Islet precursor cell (in vitro differentiated cells): ENCODE results near the gene TBC1D1.
A peak's percentile ranks its signal among the peaks of the same experiment; 100 is the strongest.

Source experiments
- DNase-seq: peaks from one replicate; pipeline ENCODE4 v3.0.0-alpha.2; 2018

Gene TBC1D1

DNA sequence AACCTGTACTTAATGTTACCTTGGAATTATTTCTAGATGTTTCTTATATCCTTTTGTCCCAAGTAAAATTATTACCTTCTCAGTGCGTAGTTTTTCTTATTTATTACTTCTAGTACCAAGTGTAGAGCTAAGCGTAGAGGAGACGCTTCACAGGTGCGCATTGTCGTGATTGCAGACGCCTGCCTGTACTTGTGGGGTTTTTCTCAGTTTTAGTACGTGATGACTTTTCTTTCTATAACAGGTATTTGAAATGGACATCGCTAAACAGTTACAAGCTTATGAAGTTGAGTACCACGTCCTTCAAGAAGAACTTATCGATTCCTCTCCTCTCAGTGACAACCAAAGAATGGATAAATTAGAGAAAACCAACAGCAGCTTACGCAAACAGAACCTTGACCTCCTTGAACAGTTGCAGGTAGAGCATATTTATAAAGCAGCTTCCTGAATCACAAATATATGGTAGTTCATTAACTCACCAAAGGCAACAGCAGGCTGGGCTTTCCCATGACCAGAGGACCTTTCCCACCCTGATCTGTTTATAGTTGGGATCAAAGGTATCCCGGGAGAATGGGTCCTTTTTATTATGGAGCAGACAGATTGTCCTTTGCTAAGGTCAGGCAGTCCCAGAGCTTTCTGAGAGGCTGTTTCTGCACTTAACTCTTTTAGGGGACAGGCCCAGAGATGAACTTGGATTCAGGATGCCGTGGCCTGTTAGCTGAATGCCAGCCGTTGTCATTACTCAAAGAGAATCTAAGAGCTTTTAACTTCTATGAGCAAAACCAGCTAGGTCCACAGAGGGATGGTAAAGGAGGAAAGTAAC, 242.2 kb downstream of the TBC1D1 start:
- peak; percentile 35 for DNase-seq

DNA sequence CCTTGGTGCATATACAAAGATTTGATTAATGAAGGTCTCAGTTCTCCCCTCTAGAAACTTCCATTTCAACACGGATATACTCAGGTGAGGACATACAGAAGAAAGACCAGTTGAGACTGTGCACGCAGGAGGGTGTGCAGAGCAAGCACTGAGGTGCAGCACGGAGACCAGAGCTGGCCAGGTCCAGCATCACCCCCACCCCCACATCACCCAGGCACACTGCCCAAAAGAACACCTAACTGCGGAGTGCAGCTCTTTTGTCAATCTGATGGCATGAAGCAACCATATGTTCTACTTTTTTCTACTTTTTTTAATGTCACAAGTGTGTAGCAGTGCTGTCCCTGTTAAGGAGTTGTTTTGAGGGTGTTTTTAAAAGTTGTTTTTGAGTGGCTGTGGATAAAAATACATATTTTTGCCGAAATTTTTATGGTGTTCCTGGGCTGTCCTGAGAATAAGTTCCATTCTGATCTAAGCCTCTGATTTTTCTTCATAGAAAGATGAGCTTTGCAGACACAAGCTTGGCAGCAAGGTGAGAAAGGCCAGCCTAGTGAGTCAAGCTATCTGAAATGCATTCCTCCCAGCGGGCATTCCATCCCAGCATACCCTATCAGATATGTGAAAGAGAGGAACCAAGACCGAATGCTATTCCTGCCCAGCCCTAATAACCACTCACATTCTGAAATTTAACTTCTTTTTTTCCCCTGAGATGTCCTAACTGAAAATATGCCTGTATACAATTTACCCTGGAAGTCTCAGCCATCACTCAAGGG, 243.0 kb downstream of the TBC1D1 start:
- peak; percentile 51 for DNase-seq

GRCh38 chr4:38135201-38135600, 244.3 kb downstream of the TBC1D1 start:
- peak; percentile 15 for DNase-seq

- DNase-seq: peak; percentile 37
Observed at GRCh38 chr4:38136604-38137003, 245.7 kb downstream of the TBC1D1 start.

DNA sequence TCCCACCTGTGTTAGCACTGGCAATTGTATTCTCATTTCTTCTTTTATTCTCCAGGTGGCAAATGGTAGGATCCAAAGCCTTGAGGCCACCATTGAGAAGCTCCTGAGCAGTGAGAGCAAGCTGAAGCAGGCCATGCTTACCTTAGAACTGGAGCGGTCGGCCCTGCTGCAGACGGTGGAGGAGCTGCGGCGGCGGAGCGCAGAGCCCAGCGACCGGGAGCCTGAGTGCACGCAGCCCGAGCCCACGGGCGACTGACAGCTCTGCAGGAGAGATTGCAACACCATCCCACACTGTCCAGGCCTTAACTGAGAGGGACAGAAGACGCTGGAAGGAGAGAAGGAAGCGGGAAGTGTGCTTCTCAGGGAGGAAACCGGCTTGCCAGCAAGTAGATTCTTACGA, 246.2 kb downstream of the TBC1D1 start:
- DNase-seq: peak; percentile 32

GRCh38 chr4:38138363-38138762, 247.5 kb downstream of the TBC1D1 start:
- DNase-seq: peak; percentile 12

DNA sequence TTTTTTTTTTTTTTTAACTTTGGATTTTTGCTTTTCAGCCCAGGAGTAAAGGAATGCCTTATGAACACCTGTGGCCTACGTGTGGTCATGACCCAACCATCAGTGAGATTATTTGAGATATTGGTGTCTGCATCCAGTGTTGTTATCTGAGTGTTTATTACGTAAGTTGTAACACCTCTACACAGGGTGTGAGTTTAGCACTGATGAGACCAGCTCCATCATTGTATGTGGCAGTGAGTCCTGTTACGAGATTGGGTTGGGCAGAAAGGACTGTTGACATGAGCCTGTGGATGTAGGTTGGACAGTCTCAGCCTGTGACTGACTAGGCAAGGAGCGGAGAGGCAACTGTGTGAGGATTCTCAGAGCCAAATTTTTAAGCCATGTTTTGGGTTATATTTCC, 248.3 kb downstream of the TBC1D1 start:
- no peak for DNase-seq

GRCh38 chr4:38140643-38141203, 249.8 kb downstream of the TBC1D1 start:
- DNase-seq: no peak

- DNase-seq: no peak
Observed at GRCh38 chr4:38141808-38142500, 251.1 kb downstream of the TBC1D1 start.

DNA sequence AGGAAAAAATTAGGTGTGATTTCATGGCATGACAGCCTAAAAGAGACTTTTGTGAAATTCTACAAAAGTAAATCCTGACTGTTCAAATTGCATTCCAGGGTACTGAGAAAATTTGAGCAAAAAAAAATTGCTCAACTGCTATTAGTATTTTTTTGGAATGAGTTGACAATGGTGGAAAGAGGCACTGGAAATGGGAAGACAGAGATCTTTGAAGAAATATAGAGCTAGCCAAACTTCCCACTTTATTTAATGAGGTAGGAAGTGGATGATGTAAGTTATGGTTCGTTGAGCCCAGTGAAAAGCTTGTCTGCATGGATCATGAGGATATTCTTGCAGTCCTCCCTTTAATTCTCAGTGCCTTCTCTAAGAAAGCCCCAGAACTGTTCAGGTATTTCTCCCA, 253.1 kb downstream of the TBC1D1 start:
- DNase-seq: no peak

- no peak for DNase-seq
Observed at GRCh38 chr4:38145033-38145678, 254.3 kb downstream of the TBC1D1 start.

DNA sequence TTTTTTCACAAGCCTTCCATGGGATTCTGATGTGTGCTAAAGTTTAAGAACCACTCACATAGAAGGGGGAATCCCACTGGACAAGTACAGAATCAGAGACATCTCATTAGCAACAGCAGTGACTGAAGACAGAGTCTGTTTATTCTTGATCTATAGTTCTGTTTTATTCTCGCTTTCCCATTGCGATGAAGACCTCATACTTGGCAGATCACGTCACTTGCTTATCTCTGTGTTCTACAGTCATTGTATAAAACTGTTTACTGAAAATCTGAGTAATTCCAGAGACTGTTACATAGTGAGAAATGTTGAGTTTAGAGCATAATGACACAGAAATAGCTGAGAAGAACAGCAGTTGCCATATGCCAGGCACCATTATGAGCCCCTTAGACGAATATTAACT, 254.9 kb downstream of the TBC1D1 start:
- DNase-seq: no peak

DNA sequence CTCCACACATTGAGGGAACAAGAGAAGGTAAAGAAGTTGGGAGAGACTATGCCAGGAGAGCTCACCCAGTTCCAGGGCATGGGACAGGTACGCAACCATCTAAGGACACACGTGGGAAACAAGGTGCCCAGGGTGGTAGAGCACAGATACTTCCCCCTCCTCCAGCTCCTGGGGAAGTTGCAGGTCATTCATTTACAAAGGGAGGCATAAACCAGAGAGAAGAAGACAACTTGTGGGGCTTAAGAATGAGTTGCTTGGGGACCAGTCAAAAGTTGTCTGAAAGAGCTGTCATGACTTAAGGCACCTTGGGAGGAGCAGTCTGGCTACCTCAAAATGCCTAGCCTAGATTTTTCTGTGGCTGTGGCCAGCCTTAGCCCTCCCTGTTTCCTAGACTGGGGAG, 255.5 kb downstream of the TBC1D1 start:
- no peak for DNase-seq

DNA sequence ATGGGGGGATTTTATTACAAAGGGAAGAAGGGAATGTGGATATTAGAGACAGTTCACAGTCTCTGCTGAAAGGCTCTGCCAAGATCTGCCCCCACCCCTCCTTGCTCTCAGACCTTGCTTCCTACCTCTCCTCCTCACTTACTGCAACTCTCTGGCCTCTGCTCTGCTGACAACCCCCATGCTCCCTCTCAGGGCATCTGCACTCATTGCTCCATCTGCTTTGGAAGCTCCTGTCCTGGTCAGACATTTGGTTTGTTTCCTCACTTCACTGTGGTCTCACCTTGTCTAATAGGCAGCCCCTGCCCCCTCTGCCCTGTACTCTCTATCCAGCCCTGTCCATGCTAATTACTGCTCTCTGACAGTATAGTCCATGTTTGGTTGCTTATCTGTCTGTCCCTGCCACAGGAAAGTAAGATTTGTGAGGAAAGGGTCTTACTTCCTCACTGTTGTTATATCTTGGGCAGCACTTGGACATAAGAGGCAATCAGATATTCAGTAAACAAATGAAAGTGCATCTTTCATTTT, 258.6 kb downstream of the TBC1D1 start:
- DNase-seq: no peak

DNA sequence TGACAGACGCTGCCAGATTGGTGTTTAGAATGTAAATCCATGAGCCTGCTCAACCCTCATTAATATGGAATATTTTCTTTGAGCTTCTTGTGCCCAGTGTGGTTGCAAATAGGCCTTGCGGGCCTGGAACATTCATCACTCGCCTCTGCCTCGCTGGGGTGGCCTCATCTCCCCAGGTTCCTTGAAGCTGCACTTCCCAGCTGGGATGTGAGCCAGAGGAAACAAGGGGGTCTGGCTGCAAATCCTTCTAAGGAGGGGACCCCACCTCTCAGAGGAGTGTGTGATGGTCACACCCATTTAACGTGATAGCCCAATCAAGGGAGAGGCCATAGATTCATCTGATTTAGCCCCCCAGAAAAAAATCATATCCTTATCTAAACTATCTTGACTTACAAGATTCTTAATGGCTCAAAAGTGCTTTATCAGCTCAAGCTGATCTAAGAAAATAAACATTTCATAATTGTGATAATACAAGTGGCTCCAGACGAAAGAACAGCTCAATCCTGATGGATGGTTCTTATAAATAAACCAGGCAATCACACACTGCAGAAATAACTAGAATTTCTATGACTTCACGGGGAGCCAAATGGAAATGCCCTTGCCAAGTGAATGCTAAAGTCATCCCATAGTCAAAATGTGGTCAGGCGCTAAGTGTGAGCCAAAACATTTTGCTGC, 259.2 kb downstream of the TBC1D1 start:
- no peak for DNase-seq

- no peak for DNase-seq
Observed at GRCh38 chr4:38150766-38151165, 259.9 kb downstream of the TBC1D1 start.

GRCh38 chr4:38151873-38152272, 261.0 kb downstream of the TBC1D1 start:
- no peak for DNase-seq

- DNase-seq: no peak
Observed at GRCh38 chr4:38152305-38152704, 261.4 kb downstream of the TBC1D1 start.

- peak; percentile 35 for DNase-seq
Observed at GRCh38 chr4:38152721-38153386, 262.0 kb downstream of the TBC1D1 start.

DNA sequence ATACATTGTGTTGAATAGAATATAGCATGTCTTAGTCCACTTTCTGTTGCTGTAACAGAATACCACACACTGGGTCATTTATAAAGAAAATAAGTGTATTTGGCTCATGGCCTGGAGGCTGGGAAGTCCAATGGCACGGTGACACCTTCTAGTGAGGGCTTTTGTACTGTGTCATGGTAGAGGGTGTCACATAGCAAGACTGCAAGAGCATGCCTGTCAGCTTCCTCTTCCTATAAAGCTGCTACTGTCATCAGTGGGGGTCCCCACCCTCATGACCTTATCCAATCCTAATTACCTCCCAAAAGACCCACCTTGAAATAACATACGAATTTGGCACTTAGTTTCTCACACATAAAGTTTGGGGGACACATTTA, 262.5 kb downstream of the TBC1D1 start:
- peak; percentile 6 for DNase-seq

DNA sequence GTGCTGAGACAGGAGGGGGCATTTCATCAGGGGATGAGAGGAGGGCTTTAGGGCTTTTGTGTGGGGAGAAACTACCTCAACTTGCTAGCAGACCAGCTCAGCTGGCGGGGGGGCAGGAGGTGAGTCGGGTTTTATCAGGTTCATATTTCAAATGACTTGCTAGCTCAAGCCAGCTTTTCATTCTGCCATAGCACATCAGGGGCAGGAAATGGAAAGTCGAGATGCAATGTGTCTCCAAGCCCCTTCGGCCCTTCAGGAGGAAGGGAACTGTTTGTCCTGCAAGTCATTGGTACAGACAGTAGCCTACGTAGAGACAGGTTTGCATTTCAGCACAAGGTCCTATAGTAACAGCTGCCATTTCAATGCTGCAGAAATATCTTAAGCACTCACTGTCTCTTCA, 263.4 kb downstream of the TBC1D1 start:
- peak; percentile 43 for DNase-seq
